GM12872 (cell line): Measurements from ENCODE around the gene BEAN1.

Source experiments
- TF ChIP-seq, protein P1 (sequence below): IDR thresholded peaks from 3 replicates; pipeline ENCODE4 v1.5.1; 2011; ENCODE audit warnings: low read depth, mild to moderate bottlenecking, low read length, moderate library complexity; ENCODE audit not compliant: insufficient read depth

Gene BEAN1

DNA sequence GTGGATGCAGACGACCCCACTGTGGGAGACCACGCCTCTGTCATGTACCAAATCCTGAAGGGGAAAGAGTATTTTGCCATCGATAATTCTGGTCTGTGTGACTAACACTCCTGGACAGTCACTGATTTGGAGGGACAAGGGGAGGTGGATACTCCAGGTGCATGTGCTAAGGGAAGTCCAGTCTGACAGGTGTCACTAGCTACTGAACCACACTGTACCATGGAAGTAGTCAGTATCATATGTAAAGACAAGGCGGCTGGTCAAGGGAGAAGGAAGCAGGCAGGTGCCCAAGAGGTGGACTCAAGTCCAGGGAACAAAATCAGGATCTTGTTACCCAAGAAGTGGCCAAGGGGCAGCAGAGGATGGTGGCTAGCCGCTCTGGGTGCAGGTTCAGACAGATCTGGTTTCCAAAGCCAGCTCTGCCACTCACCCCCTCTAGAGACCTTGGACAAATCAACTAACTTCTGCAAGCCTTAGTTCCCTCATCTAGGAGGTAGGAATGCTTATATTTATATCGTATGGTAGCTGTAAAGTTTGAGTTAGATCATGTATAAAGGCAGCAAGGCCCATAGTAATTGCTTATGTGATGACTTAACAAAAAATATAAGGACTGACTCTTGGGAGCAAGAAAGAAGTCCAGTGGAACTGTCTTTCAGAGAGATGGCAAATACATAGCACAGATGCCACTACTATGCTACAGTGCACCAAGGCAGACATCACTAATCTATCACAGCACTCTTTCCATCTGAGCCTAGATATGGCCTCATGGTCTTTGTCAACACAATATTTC is 38.5 kb upstream of the BEAN1 start:
- TF ChIP-seq, protein P1, sequence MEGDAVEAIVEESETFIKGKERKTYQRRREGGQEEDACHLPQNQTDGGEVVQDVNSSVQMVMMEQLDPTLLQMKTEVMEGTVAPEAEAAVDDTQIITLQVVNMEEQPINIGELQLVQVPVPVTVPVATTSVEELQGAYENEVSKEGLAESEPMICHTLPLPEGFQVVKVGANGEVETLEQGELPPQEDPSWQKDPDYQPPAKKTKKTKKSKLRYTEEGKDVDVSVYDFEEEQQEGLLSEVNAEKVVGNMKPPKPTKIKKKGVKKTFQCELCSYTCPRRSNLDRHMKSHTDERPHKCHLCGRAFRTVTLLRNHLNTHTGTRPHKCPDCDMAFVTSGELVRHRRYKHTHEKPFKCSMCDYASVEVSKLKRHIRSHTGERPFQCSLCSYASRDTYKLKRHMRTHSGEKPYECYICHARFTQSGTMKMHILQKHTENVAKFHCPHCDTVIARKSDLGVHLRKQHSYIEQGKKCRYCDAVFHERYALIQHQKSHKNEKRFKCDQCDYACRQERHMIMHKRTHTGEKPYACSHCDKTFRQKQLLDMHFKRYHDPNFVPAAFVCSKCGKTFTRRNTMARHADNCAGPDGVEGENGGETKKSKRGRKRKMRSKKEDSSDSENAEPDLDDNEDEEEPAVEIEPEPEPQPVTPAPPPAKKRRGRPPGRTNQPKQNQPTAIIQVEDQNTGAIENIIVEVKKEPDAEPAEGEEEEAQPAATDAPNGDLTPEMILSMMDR = no peak

DNA sequence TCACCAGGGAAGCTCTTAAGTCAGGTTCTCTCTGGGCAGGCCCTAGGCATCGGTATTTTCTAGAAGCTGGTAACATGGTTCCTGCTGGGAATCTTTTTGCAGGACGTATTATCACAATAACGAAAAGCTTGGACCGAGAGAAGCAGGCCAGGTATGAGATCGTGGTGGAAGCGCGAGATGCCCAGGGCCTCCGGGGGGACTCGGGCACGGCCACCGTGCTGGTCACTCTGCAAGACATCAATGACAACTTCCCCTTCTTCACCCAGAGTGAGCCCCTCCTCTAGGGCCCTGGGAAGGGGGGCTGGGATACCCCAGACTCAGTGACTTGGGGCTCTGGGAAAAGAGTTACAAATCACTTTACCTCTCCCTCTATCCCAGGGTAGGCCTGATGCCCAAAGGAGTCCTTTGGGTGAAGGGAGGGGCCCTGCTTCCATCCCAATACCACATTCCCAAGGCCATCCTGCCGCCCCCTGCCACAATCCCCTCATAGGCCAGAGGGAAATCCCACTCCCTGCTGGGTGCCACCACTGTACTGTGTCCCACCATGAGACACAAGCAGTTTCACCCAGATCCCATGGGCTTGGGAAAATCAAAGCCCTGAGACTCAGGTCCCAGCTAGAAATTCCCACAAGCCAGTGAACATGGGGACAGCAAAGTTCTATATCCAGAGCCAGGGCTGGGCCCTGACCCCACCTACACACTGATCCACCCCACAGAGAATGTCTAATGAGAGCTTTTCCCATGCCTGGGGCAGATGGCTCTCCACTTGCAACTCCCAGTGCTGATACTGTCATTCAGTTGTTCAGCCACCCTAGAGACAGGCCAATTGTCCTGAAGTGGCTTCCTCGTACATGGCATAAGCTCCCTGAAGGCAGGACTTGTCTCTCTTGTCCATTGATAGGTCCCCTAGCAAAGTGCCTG is 37.6 kb upstream of the BEAN1 start:
- TF ChIP-seq, protein P1 = no peak

DNA sequence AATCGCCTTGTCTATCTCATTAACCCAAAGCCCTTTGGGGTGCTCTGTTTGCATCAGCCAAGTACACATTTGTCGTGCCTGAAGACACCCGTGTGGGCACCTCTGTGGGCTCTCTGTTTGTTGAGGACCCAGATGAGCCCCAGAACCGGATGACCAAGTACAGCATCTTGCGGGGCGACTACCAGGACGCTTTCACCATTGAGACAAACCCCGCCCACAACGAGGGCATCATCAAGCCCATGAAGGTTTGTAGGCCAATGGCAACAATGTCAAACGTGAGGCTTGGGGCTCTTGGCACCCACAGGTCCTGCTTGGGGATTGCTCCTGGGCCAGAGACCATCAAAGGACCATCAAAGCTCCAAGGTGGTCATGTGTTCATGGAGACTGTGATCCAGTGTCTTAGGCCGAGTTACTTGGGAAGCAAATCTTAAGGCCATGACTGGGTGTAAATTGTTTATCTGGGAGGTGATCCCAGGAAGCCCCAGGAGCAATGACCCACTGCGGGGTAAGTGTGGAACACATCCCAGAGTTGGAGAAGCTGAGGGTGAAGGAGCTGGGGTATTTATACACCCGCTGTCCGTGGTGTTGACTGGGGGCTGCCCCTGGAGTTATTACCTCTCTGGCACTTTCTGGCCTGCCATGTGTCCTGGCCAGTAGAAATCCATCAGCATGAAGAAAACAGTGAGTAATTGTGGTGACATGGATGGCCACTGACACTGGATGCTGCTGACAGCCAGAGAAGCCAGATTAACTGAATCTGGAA is 36.6 kb upstream of the BEAN1 start:
- TF ChIP-seq, protein P1 = no peak

DNA sequence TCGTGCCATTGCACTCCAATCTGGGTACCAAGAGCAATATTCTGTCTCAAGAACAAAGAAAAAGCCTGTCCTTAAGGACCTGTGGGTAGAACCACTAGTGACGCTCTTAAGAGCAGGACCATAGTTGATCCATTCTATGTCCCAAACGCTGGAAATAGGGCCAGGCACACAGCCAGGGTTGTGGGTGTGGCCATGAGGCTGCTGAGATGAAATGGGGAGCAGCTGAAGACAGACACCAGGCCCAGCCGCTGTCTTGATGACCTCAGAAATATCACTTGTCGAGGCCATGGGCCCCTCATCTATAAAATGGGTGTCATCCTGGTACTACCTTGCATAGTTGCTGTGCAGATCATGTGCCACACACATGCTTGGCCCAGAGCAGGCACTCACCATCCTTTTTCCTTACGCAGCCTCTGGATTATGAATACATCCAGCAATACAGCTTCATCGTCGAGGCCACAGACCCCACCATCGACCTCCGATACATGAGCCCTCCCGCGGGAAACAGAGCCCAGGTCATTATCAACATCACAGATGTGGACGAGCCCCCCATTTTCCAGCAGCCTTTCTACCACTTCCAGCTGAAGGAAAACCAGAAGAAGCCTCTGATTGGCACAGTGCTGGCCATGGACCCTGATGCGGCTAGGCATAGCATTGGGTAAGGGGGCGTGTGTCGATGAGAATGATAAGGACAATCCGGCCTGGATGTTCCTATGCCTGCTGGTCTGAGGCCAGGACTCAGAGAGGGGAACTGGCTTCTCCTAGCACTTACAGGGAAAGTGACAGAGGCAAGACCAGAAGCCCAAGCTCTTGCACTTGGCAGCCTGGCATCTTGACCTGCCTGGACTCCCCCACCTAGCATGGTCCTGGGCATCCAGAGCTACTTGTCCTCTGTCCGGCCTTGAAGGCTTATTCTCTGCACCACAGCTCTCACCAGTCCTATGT is 35.1 kb upstream of the BEAN1 start:
- TF ChIP-seq, protein P1 = no peak

DNA sequence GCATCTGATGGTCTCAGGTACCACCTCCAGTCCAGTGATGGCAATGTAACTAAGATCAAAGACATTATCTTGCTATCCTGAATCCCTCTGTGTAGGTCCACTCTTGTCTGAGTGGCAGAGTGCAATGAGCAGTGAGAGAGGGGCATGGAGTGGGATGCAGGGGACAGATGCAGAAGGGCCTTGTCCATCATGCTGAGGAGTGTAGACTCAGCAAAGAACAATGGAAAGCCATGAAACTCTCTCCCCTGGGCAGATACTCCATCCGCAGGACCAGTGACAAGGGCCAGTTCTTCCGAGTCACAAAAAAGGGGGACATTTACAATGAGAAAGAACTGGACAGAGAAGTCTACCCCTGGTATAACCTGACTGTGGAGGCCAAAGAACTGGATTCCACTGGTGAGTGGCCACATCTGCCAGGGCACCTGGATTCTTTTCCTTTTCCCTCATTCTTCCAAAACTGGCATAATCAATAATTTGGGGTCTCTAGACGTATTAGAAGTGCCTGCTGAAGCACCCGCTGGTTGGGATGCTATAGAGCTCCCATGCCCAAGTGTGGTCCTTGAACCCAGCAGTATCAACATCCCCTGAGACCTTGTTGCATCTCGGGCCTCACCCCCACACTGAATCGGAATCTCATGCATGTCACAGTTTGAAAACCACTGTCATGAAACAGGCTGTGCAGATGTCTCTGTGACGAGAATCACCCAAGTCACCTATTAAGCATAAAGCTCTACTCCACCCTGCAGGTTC is 31.1 kb upstream of the BEAN1 start:
- TF ChIP-seq, protein P1 = no peak

DNA sequence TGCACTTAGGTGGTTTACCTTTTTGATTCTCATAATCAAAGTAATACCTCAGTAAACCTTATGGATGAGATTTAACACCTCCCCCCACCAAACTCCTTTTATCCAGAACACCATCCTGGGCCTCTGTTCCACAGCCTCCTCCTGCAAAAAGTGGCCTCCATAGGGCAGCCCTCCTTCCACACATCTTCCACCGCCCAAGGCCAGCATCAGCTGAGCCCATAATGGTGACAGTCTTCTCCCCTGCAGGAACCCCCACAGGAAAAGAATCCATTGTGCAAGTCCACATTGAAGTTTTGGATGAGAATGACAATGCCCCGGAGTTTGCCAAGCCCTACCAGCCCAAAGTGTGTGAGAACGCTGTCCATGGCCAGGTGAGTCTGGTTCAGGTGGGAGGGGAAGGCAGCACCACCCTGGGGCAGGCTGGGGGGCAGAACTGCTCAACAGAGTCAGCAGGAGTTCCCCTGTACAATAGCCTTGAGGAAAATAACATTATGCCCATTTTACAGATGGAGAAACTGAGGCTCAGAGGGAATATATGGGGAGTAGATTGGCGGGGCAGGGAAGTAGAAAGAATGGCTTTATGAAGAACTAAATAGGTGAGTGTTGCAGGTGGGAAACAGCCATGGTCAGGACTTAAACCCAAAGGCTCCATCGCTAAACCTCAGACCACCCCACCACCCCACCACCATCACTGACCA is 29.2 kb upstream of the BEAN1 start:
- TF ChIP-seq, protein P1 = no peak
